HCT116 (cell line): ENCODE data around the gene SLC38A3. TPM values are rescaled to one million over a fixed set of nuclear protein-coding genes. Genes with fewer than 3 reads are reported as not detected.

Experiments
- ATAC-seq: fragments of 200-7000 bp; cut with Tn5 transposase; 2 replicates; pipeline ENCODE4 v1.9.1; 2020; ENCODE audit warnings: mild to moderate bottlenecking, moderate library complexity
- BruUV-seq: library from RNA; stranded (reverse); fragments of 400-500 nt; replicated peaks from 2 replicates; lab custom pipeline; 2021; lab: Mats Ljungman, UMichigan
- CTCF ChIA-PET: fragments of 300-600 bp; sonication (Branson Sonifier 250); formaldehyde crosslinking; loops from one replicate; lab custom pipeline; 2021; ENCODE audit warnings: antibody characterized with exemption; lab: Charles Lee
- POLR2A ChIA-PET: fragments of 300-600, 350-600 bp; sonication (Branson Sonifier 250); formaldehyde crosslinking; loops from one replicate; lab custom pipeline; 2021; ENCODE audit warnings: antibody characterized with exemption; lab: Charles Lee
- RAD21 ChIA-PET, 2 experiments: fragments of 300-600 bp; sonication (Branson Sonifier 250); formaldehyde crosslinking; loops; one replicate each; lab custom pipeline; 2023; ENCODE audit warnings: low total read pairs in 2 of 2; ENCODE audit not compliant: uncharacterized antibody in 2 of 2, unreplicated experiment in 2 of 2, low non-redundant PET in 1 of 2; lab: Charles Lee
- DNase-seq: peaks from one replicate; pipeline ENCODE4 v3.0.0-alpha.2; 2010; ENCODE audit warnings: low read depth, low spot score
- H2AFZ ChIP-seq: fragments of 200-600 bp; shearing (Covaris generic), sonication (generic); 2 replicates; pipeline ENCODE4 v1.6.1; 2017; ENCODE audit warnings: low read depth, mixed run types, mixed read lengths, antibody characterized with exemption, low read length; ENCODE audit not compliant: poor library complexity, severe bottlenecking
- H3K27ac ChIP-seq: 2 replicates; pipeline ENCODE4 v1.5.1; 2012; ENCODE audit warnings: low read depth, low read length
- H3K27me3 ChIP-seq: fragments of 200-600 bp; sonication (generic); 2 replicates; pipeline ENCODE4 v1.6.1; 2016; ENCODE audit warnings: mixed run types, low read length, mixed read lengths; ENCODE audit not compliant: insufficient read depth
- H3K36me3 ChIP-seq, 2 experiments: fragments of 200-500 bp in 1 of 2; fragments of 200-600 bp in 1 of 2; sonication (Bioruptor generic) in 1 of 2; sonication (generic) in 1 of 2; 2 replicates each; pipeline versions ENCODE4 v1.5.1 to v1.6.1; 2014 to 2016; ENCODE audit warnings: low read length in 2 of 2, inconsistent platforms in 1 of 2, mixed read lengths in 1 of 2, mixed run types in 1 of 2; ENCODE audit not compliant: insufficient read depth in 2 of 2, control insufficient read depth in 1 of 2
- H3K4me1 ChIP-seq, 2 experiments: fragments of 200-600 bp in 1 of 2; sonication (generic) in 1 of 2; 2 replicates each; pipeline versions ENCODE4 v1.5.1 to v1.6.1; 2012 to 2017; ENCODE audit warnings: low read length in 2 of 2, inconsistent platforms in 1 of 2, mild to moderate bottlenecking in 1 of 2, mixed read lengths in 1 of 2, mixed run types in 1 of 2, moderate library complexity in 1 of 2; ENCODE audit not compliant: insufficient read depth in 2 of 2, control insufficient read depth in 1 of 2
- H3K4me2 ChIP-seq: fragments of 200-600 bp; sonication (generic); 2 replicates; pipeline ENCODE4 v1.6.1; 2017; ENCODE audit warnings: mixed run types, low read length, mixed read lengths
- H3K4me3 ChIP-seq, 2 experiments: fragments of 200-600 bp in 1 of 2; sonication (generic) in 1 of 2; replicated peaks in 1 of 2; 2 replicates each; pipeline ENCODE4 v1.5.1; 2011 to 2016; ENCODE audit warnings: low read length in 2 of 2, control low read depth in 1 of 2, low read depth in 1 of 2, mild to moderate bottlenecking in 1 of 2, mixed read lengths in 1 of 2, mixed run types in 1 of 2
- H3K79me2 ChIP-seq: fragments of 200-600 bp; sonication (generic); 2 replicates; pipeline ENCODE4 v1.6.1; 2017; ENCODE audit warnings: mild to moderate bottlenecking, mixed run types, low read length, moderate library complexity, mixed read lengths; ENCODE audit not compliant: insufficient read depth
- H3K9ac ChIP-seq: fragments of 200-600 bp; sonication (generic); 2 replicates; pipeline ENCODE4 v1.6.1; 2016; ENCODE audit warnings: low read length, mixed read lengths
- H3K9me2 ChIP-seq: fragments of 200-600 bp; sonication (generic), shearing (Covaris generic); 2 replicates; pipeline ENCODE4 v1.6.1; 2017; ENCODE audit warnings: mixed run types, mild to moderate bottlenecking, moderate library complexity; ENCODE audit not compliant: insufficient read depth
- H3K9me3 ChIP-seq, 2 experiments: fragments of 200-500 bp in 1 of 2; fragments of 200-600 bp in 1 of 2; sonication (Bioruptor generic) in 1 of 2; sonication (generic) in 1 of 2; 2 replicates each; pipeline ENCODE4 v1.6.1; 2014 to 2017; ENCODE audit warnings: low read length in 2 of 2, mixed read lengths in 2 of 2, inconsistent platforms in 1 of 2, low read depth in 1 of 2, mild to moderate bottlenecking in 1 of 2, mixed run types in 1 of 2, moderate library complexity in 1 of 2; ENCODE audit not compliant: control insufficient read depth in 1 of 2, insufficient read depth in 1 of 2
- H4K20me1 ChIP-seq: fragments of 200-600 bp; sonication (generic), shearing (Covaris generic); 2 replicates; pipeline ENCODE4 v1.6.1; 2017; ENCODE audit warnings: mixed run types, mild to moderate bottlenecking, moderate library complexity; ENCODE audit not compliant: insufficient read depth
- EGR1 ChIP-seq: IDR thresholded peaks from 2 replicates; pipeline ENCODE4 v1.6.1; 2012; ENCODE audit warnings: low read depth
- ELF1 ChIP-seq: IDR thresholded peaks from 2 replicates; pipeline ENCODE4 v1.6.1; 2012; ENCODE audit warnings: low read depth, borderline replicate concordance
- EZH2phosphoT487 ChIP-seq: fragments of 200-600 bp; IDR thresholded peaks from 2 replicates; pipeline ENCODE4 v1.6.1; 2018; ENCODE audit warnings: antibody characterized with exemption, borderline replicate concordance
- FOSL1 ChIP-seq: IDR thresholded peaks from 2 replicates; pipeline ENCODE4 v1.6.1; 2012; ENCODE audit warnings: low read depth
- JUND ChIP-seq: IDR thresholded peaks from 2 replicates; pipeline ENCODE4 v1.6.1; 2012
- POLR2A ChIP-seq: IDR thresholded peaks from 2 replicates; pipeline ENCODE4 v1.7.0; 2011; ENCODE audit warnings: borderline replicate concordance; ENCODE audit not compliant: insufficient read depth, insufficient read length; ENCODE audit errors: extremely low read depth
- POLR2AphosphoS5 ChIP-seq: IDR thresholded peaks from 2 replicates; pipeline ENCODE4 v1.6.1; 2011; ENCODE audit warnings: mild to moderate bottlenecking, low read depth, low read length, moderate library complexity
- RAD21 ChIP-seq: IDR thresholded peaks from 2 replicates; pipeline ENCODE4 v1.6.1; 2012; ENCODE audit warnings: low read depth, mild to moderate bottlenecking
- SP1 ChIP-seq: IDR thresholded peaks from 2 replicates; pipeline ENCODE4 v1.6.1; 2012; ENCODE audit warnings: low read depth
- SRF ChIP-seq: IDR thresholded peaks from 2 replicates; pipeline ENCODE4 v1.6.1; 2012; ENCODE audit warnings: low read depth
- TCF7L2 ChIP-seq: IDR thresholded peaks from 2 replicates; pipeline ENCODE4 v1.7.0; 2011; ENCODE audit warnings: borderline replicate concordance, inconsistent platforms; ENCODE audit not compliant: insufficient read depth, insufficient read length; ENCODE audit errors: extremely low read depth
- ZNF274 ChIP-seq: fragments of 200-500 bp; sonication (Bioruptor generic); IDR thresholded peaks from 2 replicates; pipeline ENCODE4 v1.6.1; 2014; ENCODE audit warnings: mild to moderate bottlenecking, low read depth, low read length, inconsistent platforms
- intact Hi-C: fragments of 100-400 bp; cut with micrococcal nuclease; formaldehyde crosslinking; loops from 2 replicates; pipeline ENCODE4 v1.10.0; 2022
- total RNA-seq: library from RNA; stranded (reverse); gene quantifications from one replicate; pipeline ENCODE4 v1.2.1, GENCODE V29; 2021; ENCODE audit not compliant: unreplicated experiment
- TF ChIP-seq, protein P1 (sequence below): IDR thresholded peaks from 2 replicates; pipeline ENCODE4 v1.6.1; 2012
- TF ChIP-seq, protein P2 (sequence below): IDR thresholded peaks from 2 replicates; pipeline ENCODE4 v1.6.1; 2012

SLC38A3 gene
- total RNA-seq, 1 experiment from 2014 or later: 3.1 TPM

DNA sequence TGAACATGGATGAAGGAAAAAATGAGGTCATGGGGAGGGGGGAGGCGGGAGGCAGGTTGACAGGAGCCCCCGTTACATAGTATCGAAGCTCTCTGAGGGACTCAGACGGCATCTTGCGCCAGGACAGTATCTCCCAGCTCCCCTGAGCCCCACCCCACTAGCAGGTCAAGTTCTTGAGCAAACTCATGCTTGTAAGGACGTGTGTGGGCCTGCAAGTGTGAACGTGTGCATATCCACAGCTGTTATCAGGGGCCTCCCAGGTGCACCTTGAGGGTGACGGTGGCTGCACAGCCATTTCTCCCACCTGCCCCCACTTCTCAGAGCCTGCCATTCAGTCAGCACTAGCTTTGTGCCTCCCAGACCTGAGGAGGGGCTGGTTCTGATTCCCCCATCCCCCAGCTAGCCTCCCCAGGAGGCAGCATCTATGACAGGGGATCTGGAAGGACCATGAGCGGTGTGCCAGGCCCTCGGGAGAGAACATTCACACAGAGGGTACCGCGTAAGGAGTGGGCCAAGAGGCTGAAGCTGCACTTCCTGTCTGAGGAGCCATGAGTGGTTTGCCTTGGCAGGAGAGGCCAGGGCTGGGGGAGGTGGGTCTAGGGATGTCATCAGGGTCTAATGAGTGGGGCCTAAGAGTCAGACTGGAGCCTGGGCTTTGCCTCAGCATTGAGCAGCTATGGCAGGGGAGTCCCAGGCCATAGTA is 47.1 kb upstream of the SLC38A3 start:
- H3K27ac ChIP-seq: no peak overlapping the region; the same call in 1 of the 2 replicates
- no peaks in the 10 kb centered on the region for H3K9me3 ChIP-seq
- no peak overlapping the region for H3K4me2 ChIP-seq
- H3K4me3 ChIP-seq: no peak overlapping the region
- no peaks in the 10 kb centered on the region for H3K27me3 ChIP-seq
- ATAC-seq (no peak), DNase-seq (no peak)
- H3K4me1 ChIP-seq: peaks cover 14 to 55% of the 10 kb centered on the region in 2 experiments
- H2AFZ ChIP-seq: no peak overlapping the region
- H3K9me2 ChIP-seq: no peaks in the 10 kb centered on the region
- H3K9ac ChIP-seq: no peak overlapping the region
- RAD21 ChIA-PET: no interaction called here
- no peaks in the 10 kb centered on the region; a peak in 1 of 4 replicates for H3K36me3 ChIP-seq
- POLR2A ChIA-PET: no interaction called here
- TF ChIP-seq ZNF274: no peak
- no peak for TF ChIP-seq EZH2phosphoT487
- TF ChIP-seq FOSL1: no peak
- no peak for TF ChIP-seq RAD21
- TF ChIP-seq ELF1: no peak
- no peak for TF ChIP-seq SRF
- TF ChIP-seq SP1: no peak
- TF ChIP-seq POLR2AphosphoS5: no peak
- no peak for TF ChIP-seq EGR1
- TF ChIP-seq TCF7L2: no peak
- TF ChIP-seq, protein P1, sequence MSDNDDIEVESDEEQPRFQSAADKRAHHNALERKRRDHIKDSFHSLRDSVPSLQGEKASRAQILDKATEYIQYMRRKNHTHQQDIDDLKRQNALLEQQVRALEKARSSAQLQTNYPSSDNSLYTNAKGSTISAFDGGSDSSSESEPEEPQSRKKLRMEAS: no peak
- TF ChIP-seq JUND: no peak
- TF ChIP-seq, protein P2, sequence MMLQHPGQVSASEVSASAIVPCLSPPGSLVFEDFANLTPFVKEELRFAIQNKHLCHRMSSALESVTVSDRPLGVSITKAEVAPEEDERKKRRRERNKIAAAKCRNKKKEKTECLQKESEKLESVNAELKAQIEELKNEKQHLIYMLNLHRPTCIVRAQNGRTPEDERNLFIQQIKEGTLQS: no peak
- TF ChIP-seq POLR2A: no peak
- CTCF ChIA-PET: no interaction called here
- no peaks in the 10 kb centered on the region for H3K79me2 ChIP-seq
- no TSS peak for BruUV-seq
- intact Hi-C loops: no loop called here
- H4K20me1 ChIP-seq: no peaks in the 10 kb centered on the region
